OCI-LY3 (cell line): ENCODE data around the gene NDRG3.

Source experiments
- CTCF ChIP-seq: fragments of 200-600, 300-600 bp; sonication (generic); IDR thresholded peaks from 2 replicates; pipeline ENCODE4 v1.5.1; 2014; ENCODE audit warnings: antibody characterized with exemption, low read length, low read depth
- EZH2phosphoT487 ChIP-seq: fragments of 200-600 bp; shearing (Covaris generic); IDR thresholded peaks from 2 replicates; pipeline ENCODE4 v1.6.1; 2018; ENCODE audit warnings: antibody characterized with exemption, mixed run types, low read depth

GRCh38 chr20:36779656-36780025 lies 33.8 kb upstream of the NDRG3 start:
- TF ChIP-seq CTCF (no peak), EZH2phosphoT487 (no peak)
